ENCODE measurements around the gene MOCS3. TPM values are rescaled to one million over a fixed set of nuclear protein-coding genes. Genes with fewer than 3 reads are reported as not detected.
"Not testable (repeated sequence)": the region's sequence is repeated elsewhere in the genome, so short reads cannot be mapped to it uniquely, and the experiment has no call there.

Gene MOCS3
- total RNA-seq, 1 donor from 2014 or later, result 3.4 TPM

DNA sequence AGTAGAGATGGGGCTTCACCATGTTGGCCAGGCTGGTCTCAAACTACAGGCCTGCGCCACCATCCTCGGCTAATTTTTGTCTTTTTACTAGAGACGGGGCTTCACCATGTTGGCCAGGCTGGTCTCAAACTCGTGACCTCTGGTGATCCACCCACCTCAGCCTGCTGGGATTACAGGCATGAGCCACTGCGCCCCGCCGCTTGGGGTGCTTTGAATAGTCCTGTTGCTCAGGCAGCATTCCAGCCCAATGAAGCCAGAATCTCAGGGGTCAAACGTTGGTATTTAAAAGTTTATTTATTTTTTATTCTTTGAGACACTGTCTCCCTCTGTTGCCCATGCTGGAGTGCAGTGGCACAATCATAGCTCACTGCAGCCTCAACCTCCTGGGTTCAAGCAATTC, 11.3 kb downstream of the MOCS3 start:
- TF ChIP-seq, protein P1, sequence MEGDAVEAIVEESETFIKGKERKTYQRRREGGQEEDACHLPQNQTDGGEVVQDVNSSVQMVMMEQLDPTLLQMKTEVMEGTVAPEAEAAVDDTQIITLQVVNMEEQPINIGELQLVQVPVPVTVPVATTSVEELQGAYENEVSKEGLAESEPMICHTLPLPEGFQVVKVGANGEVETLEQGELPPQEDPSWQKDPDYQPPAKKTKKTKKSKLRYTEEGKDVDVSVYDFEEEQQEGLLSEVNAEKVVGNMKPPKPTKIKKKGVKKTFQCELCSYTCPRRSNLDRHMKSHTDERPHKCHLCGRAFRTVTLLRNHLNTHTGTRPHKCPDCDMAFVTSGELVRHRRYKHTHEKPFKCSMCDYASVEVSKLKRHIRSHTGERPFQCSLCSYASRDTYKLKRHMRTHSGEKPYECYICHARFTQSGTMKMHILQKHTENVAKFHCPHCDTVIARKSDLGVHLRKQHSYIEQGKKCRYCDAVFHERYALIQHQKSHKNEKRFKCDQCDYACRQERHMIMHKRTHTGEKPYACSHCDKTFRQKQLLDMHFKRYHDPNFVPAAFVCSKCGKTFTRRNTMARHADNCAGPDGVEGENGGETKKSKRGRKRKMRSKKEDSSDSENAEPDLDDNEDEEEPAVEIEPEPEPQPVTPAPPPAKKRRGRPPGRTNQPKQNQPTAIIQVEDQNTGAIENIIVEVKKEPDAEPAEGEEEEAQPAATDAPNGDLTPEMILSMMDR (IDR thresholded peaks at IDR 0.05), result no peak
- DNase-seq (no peak), ATAC-seq (no peak)
- H3K36me3 ChIP-seq, result no peaks in the 10 kb centered on the region
- no peak overlapping the region for H3K4me3 ChIP-seq
- no peaks in the 10 kb centered on the region for H3K9me3 ChIP-seq
- no peaks in the 10 kb centered on the region for H3K4me1 ChIP-seq
- intact Hi-C loops (cut with DNase I), result no loop called here
- H3K27me3 ChIP-seq, result no peaks in the 10 kb centered on the region
- no peak overlapping the region for H3K27ac ChIP-seq

DNA sequence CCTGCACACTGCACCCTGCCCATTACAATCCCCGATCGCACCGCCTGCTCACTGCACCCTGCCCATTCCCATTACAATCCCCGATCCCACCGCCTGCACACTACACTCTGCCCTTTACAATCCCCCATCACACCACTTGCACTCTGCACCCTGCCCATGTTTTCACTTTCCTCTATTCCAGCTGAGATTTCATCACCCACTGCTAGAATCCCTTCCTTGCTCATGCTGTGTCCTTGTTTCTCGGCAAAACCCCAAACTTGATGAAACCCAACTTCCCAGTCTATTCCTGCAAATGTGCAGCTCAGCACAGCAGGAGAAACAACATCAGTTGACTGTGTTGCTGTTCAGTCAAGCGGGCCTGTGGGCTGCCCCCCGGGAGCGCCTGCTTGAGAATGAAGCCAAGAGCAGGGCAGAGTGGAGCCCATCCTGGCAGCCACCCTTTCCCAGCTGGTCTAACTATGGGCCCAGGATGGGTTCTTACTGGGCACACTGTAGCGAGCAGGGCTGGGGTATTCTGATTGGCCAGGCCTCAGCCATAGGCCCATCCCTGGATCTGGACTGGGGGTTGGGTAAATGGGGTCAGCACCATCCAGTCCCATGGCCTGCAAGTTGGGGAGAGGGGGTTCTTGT, 17.2 kb downstream of the MOCS3 start:
- H3K9me3 ChIP-seq, result no peaks in the 10 kb centered on the region
- no peak overlapping the region for H3K27ac ChIP-seq
- DNase-seq, result no peak
- H3K36me3 ChIP-seq, result no peaks in the 10 kb centered on the region
- no peak for ATAC-seq
- no peak overlapping the region for H3K4me3 ChIP-seq
- no peaks in the 10 kb centered on the region for H3K4me1 ChIP-seq
- peaks cover 4% of the 10 kb centered on the region for H3K27me3 ChIP-seq
- TF ChIP-seq, protein P1 (IDR thresholded peaks at IDR 0.05), result no peak
- intact Hi-C loops (cut with DNase I), result no loop called here

DNA sequence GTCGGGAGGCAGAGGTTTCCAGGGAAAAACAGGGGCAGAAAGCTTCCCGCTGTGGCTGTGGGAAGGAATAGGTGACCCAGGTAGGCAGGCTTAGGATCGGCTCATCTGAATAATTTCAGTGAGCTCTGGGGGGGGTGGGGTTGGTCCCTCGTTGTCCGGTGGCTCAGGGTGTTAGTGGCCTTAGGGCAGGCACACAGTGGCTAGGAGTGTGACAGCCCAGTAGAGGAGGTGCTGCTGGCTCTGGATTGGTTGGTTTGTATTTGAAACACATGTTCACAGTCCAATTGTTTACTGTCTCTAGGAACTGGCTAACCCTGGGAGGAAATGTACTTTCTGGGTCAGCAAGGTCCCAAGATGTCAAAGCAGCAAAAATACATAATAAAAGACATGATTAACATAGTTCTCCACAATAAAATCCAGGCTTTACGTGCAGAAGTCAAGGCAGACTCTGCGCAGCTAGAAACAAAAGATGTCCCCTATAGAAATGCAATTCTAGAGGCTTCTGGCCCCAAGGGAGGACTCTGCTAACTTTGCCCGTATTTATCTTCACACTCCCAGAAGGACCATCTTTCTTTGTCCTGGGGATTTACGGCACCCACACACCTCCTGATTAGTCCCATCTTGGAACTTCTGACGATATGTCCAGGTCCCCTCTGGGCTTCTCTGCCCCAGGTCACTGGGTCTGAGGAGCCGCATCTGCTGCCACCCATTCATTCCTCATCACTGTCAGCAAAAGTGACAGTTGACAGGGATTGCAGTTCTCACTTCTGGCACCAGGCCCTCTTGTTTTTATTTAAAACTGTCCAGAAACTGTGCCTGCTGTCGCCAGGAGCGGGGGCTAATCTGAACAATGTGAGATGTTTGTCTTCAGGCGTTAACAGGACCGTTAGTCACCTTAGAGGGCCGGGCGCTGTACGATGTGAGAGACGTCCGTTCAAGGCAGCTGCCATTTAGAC, 18.7 kb downstream of the MOCS3 start:
- H3K9me3 ChIP-seq, result no peaks in the 10 kb centered on the region
- no peak for ATAC-seq
- H3K36me3 ChIP-seq, result no peaks in the 10 kb centered on the region
- intact Hi-C loops (cut with DNase I), result no loop called here
- no peak for DNase-seq
- TF ChIP-seq, protein P1 (IDR thresholded peaks at IDR 0.05), result no peak
- H3K27me3 ChIP-seq, result peaks cover 4% of the 10 kb centered on the region
- H3K4me1 ChIP-seq, result peaks cover 3% of the 10 kb centered on the region
- no peak overlapping the region for H3K27ac ChIP-seq
- no peak overlapping the region for H3K4me3 ChIP-seq

DNA sequence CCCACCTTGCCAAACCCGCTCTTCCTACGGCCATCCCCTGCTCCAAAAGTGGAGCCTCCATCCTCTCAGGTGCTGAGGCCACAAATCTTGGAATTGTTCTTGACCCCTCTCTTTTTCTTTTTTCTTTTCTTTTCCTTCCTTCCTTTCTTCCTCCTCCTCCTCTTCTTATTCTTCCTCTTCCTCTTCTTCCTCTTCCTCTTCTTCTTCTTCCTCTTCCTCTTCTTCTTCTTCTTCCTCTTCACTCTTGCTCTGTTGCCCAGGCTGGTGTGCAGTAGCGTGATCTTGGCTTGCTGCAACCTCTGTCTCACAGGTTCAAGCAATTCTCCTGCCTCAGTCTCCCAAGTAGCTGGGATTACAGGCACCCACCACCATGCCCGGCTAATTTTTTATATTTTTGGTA, 19.9 kb downstream of the MOCS3 start:
- intact Hi-C loops (cut with DNase I); H3K36me3 ChIP-seq; H3K27ac ChIP-seq; H3K4me1 ChIP-seq; H3K4me3 ChIP-seq; DNase-seq; H3K9me3 ChIP-seq; H3K27me3 ChIP-seq; ATAC-seq: not testable (repeated sequence)

DNA sequence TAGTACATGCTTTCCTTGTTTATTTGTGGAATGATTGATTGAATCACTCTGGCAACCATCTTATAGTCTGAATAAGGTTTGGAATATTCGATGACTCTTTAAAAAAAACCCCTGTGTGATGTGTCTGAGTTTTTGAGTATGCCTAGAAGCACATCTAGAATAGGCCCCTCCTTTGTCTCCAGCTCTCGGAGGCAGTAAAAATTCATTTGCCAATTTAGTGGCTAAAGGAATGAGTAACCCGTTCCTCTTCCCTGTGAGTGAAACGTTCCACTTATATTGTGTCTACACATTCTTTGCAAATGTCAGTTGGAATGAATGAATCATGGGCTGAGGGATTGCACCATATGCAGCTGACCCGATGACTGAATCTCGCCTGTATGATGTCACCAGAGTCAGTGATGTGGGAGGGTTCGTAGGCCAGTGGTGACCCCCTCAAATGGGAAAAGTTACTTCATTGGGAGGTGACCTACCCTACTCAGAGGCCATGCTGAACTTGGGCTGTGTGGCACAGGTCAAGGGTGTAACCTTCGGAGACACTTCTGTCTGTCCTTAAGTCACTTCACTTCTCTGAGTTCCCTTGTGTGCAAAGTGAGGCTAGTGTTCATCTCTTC, 21.6 kb downstream of the MOCS3 start:
- no peak overlapping the region for H3K4me3 ChIP-seq
- TF ChIP-seq, protein P1 (IDR thresholded peaks at IDR 0.05), result no peak
- no peak overlapping the region for H3K27ac ChIP-seq
- H3K9me3 ChIP-seq, result no peaks in the 10 kb centered on the region
- DNase-seq (no peak), ATAC-seq (peak; percentile 58)
- intact Hi-C loops (cut with DNase I), result no loop called here
- H3K36me3 ChIP-seq, result no peaks in the 10 kb centered on the region
- H3K27me3 ChIP-seq, result peaks cover 17% of the 10 kb centered on the region
- peaks cover 3% of the 10 kb centered on the region for H3K4me1 ChIP-seq
